HepG2 (cell line): ENCODE measurements around the gene FBXW8. TPM values are rescaled to one million over a fixed set of nuclear protein-coding genes. Genes with fewer than 3 reads are reported as not detected.

Experiments used
- DBP ChIP-seq: sonication (generic); formaldehyde crosslinking; IDR thresholded peaks from 2 replicates; pipeline ENCODE4 v1.4.0; 2020; ENCODE audit warnings: missing genetic modification reagents; ENCODE audit errors: not compliant biosample characterization
- FOSL2 ChIP-seq: sonication (generic); formaldehyde crosslinking; IDR thresholded peaks from 2 replicates; pipeline ENCODE4 v1.4.0; 2020; ENCODE audit warnings: missing genetic modification reagents
- LCORL ChIP-seq, 2 experiments: fragments of 450-650 bp in 1 of 2; sonication (generic) in 1 of 2; formaldehyde crosslinking in 1 of 2; IDR thresholded peaks; 2 replicates each; pipeline versions ENCODE4 v1.5.0 to v1.6.1; 2017 to 2020; ENCODE audit warnings: antibody characterized with exemption in 1 of 2, missing genetic modification reagents in 1 of 2
- MAX ChIP-seq: IDR thresholded peaks from 2 replicates; pipeline ENCODE4 v1.6.1; 2012; ENCODE audit warnings: inconsistent platforms
- REPIN1 ChIP-seq: sonication (generic); formaldehyde crosslinking; IDR thresholded peaks from 2 replicates; pipeline ENCODE4 v1.8.0; 2022; ENCODE audit warnings: missing genetic modification reagents, low read depth, mild to moderate bottlenecking, borderline replicate concordance
- TARDBP ChIP-seq: sonication (generic); formaldehyde crosslinking; IDR thresholded peaks from 2 replicates; pipeline ENCODE4 v1.8.0; 2022; ENCODE audit warnings: mild to moderate bottlenecking, missing genetic modification reagents
- TOPORS ChIP-seq: sonication (generic); formaldehyde crosslinking; IDR thresholded peaks from 2 replicates; pipeline ENCODE4 v1.8.0; 2023; ENCODE audit warnings: mild to moderate bottlenecking, missing genetic modification reagents
- ZNF275 ChIP-seq: sonication (generic); formaldehyde crosslinking; IDR thresholded peaks from 2 replicates; pipeline ENCODE4 v1.8.0; 2022; ENCODE audit warnings: missing genetic modification reagents, mild to moderate bottlenecking, inconsistent platforms, borderline replicate concordance
- ZNF687 ChIP-seq: sonication (generic); formaldehyde crosslinking; IDR thresholded peaks from 2 replicates; pipeline ENCODE4 v1.5.1; 2020; ENCODE audit warnings: mild to moderate bottlenecking, missing genetic modification reagents, moderate library complexity
- ZNF710 ChIP-seq: sonication (generic); formaldehyde crosslinking; IDR thresholded peaks from 2 replicates; pipeline ENCODE4 v1.5.0; 2020; ENCODE audit warnings: mild to moderate bottlenecking, missing genetic modification reagents, borderline replicate concordance
- polyA plus RNA-seq, 8 experiments: library from polyadenylated mRNA; depleted of rRNA in 3 of 8; stranded (reverse) in 7 of 8; unstranded in 1 of 8; fragments of >200 nt; fragmentation: Illumina TruSeq in 4 of 8; extraction: Trizol in 4 of 8; gene quantifications; 2 replicates each; pipeline versions ENCODE4 v1.2.1 to v1.2.3, GENCODE V29; 2011 to 2016; ENCODE audit warnings: low read depth in 4 of 8, missing spikeins in 1 of 8, mixed read lengths in 1 of 8; ENCODE audit not compliant: insufficient read depth in 1 of 8
- total RNA-seq, 5 experiments: library from RNA; depleted of rRNA; stranded (reverse); fragments of >200 nt; fragmentation: Illumina TruSeq; extraction: Trizol; gene quantifications; 2 replicates each; pipeline ENCODE4 v1.2.3, GENCODE V29; 2016; ENCODE audit warnings: low read depth in 1 of 5
- TF ChIP-seq, protein P1 (sequence below): sonication (generic); formaldehyde crosslinking; IDR thresholded peaks from 2 replicates; pipeline ENCODE4 v1.8.1; 2023; ENCODE audit warnings: mild to moderate bottlenecking, missing genetic modification reagents
- TF ChIP-seq, protein P2 (sequence below): sonication (generic); formaldehyde crosslinking; conservative IDR thresholded peaks from 2 replicates; pipeline ENCODE4 v1.8.0; 2022; ENCODE audit warnings: low read depth, missing genetic modification reagents

The FBXW8 gene
- total and polyA plus RNA-seq, 2 of the 13 experiments (the other 11 are each of a cell fraction or from before 2014, with no cell fraction given), result 5.1 to 5.9 TPM

DNA sequence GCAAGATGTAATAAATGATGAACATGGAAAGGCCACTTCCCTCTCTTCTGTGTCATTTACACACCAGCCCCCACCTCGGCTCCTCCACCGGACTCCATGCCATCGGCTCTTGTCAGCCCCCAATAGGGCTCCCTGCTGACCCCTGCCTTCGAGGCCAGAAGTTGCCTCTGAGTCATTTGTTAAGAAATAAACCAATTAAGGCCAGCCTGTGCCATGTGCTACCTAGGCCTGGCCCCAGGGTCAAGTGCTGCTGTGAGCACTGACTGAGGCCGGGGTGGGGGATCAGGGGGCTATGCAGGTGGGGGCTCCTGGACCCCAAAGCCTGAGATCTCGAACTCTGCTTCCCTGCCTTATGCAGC lies 135.2 kb downstream of the FBXW8 start (continued):
- TF ChIP-seq, protein P1, sequence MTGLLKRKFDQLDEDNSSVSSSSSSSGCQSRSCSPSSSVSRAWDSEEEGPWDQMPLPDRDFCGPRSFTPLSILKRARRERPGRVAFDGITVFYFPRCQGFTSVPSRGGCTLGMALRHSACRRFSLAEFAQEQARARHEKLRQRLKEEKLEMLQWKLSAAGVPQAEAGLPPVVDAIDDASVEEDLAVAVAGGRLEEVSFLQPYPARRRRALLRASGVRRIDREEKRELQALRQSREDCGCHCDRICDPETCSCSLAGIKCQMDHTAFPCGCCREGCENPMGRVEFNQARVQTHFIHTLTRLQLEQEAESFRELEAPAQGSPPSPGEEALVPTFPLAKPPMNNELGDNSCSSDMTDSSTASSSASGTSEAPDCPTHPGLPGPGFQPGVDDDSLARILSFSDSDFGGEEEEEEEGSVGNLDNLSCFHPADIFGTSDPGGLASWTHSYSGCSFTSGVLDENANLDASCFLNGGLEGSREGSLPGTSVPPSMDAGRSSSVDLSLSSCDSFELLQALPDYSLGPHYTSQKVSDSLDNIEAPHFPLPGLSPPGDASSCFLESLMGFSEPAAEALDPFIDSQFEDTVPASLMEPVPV, result peak; percentile 48; the same call in 1 of the 2 replicates
- TF ChIP-seq MAX, result peak; percentile 43
- peak; percentile 9; the same call in 1 of the 2 replicates for TF ChIP-seq REPIN1
- peak; percentile 56; the same call in 1 of the 2 replicates for TF ChIP-seq ZNF687 (CRISPR knock-in tag)
- peak; percentile 73 for TF ChIP-seq FOSL2 (CRISPR knock-in tag)
- TF ChIP-seq ZNF275, result 0 out of 2 replicates have a peak, but pooled peaks have one; percentile 14
- peak; percentile 28; the same call in 1 of the 2 replicates for TF ChIP-seq ZNF710 (CRISPR knock-in tag)
- peak; percentile 21; the same call in 1 of the 2 replicates for TF ChIP-seq TOPORS
- TF ChIP-seq, protein P2, sequence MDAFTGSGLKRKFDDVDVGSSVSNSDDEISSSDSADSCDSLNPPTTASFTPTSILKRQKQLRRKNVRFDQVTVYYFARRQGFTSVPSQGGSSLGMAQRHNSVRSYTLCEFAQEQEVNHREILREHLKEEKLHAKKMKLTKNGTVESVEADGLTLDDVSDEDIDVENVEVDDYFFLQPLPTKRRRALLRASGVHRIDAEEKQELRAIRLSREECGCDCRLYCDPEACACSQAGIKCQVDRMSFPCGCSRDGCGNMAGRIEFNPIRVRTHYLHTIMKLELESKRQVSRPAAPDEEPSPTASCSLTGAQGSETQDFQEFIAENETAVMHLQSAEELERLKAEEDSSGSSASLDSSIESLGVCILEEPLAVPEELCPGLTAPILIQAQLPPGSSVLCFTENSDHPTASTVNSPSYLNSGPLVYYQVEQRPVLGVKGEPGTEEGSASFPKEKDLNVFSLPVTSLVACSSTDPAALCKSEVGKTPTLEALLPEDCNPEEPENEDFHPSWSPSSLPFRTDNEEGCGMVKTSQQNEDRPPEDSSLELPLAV (CRISPR knock-in tag), result no peak
- TF ChIP-seq DBP (CRISPR knock-in tag), result no peak
- 0 out of 2 replicates have a peak, but pooled peaks have one; percentile 39 for TF ChIP-seq TARDBP (CRISPR knock-in tag)
- no peak for TF ChIP-seq LCORL (IDR thresholded peaks at IDR 0.05)
- no peak for TF ChIP-seq LCORL (CRISPR knock-in tag; IDR thresholded peaks at IDR 0.05)
